COLO829 (cell line): ENCODE results near the gene HSPB6.
"Not testable (repeated sequence)": the region's sequence is repeated elsewhere in the genome, so short reads cannot be mapped to it uniquely, and the experiment has no call there.

Experiments used
- DNase-seq: peaks from one replicate; pipeline ENCODE4 v3.0.0; 2012; ENCODE audit warnings: low spot score

The HSPB6 gene

DNA sequence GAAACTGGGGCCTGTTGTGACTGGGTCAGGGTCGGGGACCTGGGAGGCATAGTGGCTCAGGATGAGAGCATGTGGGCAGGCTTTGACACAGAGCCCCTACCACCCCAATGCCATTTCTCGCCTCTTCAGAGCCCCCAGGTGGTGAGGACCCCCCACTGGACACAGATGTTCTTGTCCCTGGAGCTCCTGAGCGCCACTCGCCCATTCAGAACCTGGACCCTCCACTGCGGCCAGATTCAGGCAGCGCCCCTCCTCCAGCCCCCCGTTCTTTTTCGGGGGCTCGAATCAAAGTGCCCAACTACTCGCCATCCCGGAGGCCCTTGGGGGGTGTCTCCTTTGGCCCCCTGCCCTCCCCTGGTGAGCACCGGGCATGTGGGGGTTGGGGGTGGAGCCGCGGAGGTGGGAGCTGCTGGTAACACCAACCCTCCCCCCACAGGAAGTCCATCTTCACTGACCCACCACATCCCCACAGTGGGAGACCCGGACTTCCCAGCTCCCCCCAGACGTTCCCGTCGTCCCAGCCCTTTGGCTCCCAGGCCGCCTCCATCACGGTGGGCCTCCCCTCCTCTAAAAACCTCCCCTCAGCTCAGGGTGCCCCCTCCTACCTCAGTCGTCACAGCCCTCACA is 24.9 kb downstream of the HSPB6 start:
- DNase-seq: no peak

DNA sequence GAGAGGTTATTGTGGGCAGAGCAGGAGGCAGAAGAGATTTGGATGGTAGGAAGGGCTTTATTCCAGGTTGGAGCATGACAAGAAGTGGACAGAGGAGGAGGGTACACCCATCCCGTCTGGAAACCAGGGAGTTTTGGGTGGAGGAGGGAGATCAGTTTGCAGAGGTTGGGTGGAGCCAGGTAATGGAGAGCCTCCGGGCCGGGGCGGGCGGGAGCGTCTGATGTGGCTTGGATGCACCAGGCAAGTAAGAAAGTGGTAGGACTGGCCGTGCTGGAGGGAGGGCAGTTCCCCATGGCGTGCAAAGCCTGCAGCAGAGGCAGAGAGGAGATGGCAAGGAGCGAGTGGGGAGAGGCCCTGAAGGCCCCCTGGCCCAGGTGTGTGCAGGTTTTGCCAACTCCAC is 25.5 kb downstream of the HSPB6 start:
- no peak for DNase-seq

DNA sequence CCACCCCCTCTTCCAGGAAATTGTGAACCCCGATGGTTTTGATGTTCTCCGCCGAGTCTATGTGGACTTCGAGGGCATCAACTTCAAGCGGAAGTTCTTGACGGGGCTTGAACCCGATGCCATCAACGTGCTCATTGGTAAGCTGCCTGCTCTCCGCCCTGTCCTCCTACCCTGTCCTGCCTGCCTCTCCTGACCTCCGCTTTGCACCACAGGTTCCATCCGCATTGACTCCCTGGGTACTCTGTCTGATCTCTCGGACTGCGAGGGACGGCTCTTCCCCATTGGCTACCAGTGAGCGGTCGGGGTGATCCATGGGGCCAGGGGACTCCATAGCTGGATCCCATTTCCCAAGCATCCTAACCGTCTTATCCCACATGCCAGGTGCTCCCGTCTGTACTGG is 26.5 kb downstream of the HSPB6 start:
- no peak for DNase-seq

DNA sequence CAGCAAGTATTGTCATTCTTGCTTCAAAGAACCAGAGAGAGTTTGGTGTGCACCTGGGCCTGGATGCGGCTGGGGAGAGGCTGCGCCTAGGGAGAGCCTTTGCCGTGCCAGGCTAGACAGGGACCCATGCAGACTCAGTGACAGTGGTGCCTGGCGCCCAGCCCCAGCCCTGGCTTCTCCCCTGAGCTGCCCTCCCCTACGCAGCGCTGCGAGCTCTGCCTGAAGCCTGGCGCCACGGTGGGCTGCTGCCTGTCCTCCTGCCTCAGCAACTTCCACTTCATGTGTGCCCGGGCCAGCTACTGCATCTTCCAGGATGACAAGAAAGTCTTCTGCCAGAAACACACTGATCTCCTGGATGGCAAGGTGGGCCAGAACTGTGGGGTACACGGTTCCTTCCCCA is 27.1 kb downstream of the HSPB6 start:
- DNase-seq: no peak

DNA sequence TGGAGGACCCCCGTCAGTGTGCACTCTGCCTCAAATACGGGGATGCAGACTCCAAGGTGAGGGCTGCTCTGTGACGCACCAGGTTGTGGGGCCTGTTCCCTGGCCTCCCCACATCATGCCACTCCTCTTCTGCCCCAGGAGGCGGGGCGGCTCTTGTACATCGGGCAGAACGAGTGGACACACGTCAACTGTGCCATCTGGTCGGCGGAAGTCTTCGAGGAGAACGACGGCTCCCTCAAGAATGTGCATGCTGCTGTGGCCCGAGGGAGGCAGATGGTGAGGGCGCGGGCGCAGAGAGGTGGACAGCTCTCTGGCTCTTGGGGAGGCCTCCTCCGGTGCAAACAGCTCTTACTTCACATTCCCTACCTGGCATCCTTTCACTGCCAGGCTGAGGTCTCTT is 27.8 kb downstream of the HSPB6 start:
- DNase-seq: no peak

DNA sequence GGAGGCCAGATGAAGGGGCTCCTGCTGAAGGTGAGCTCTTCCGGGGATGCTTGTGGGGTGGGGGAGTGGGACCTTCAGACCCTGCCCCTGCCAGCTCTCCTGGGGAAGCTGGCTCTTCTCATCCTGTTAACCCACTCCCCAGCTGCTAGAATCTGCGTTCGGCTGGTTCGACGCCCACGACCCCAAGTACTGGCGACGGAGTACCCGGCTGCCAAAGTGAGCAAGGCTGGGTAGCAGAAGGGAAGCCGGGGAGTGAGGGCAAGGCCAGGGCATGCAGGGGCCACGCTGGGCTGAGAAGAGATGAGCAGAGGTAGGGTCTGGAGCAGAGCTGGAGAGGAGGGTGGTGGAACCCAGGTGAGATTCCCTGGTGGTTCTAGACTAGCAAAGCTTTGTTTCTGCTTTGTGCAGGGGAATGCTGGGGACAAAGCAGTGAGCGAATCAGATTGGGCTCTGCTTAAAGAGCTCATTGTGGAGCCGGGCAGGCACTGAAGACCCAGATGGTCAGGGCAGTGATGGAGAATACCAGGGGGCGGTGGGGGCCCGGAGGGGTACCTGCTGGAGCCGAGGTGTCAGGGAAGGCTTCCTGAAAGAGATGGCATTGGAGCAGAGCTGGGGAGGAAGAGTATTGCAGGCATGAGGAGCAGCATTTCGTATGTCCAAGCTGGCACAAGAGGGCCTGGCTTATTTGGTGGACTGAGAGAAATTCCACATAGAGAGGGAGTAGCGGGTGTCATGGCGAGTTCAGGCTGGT is 28.7 kb downstream of the HSPB6 start:
- no peak for DNase-seq

DNA sequence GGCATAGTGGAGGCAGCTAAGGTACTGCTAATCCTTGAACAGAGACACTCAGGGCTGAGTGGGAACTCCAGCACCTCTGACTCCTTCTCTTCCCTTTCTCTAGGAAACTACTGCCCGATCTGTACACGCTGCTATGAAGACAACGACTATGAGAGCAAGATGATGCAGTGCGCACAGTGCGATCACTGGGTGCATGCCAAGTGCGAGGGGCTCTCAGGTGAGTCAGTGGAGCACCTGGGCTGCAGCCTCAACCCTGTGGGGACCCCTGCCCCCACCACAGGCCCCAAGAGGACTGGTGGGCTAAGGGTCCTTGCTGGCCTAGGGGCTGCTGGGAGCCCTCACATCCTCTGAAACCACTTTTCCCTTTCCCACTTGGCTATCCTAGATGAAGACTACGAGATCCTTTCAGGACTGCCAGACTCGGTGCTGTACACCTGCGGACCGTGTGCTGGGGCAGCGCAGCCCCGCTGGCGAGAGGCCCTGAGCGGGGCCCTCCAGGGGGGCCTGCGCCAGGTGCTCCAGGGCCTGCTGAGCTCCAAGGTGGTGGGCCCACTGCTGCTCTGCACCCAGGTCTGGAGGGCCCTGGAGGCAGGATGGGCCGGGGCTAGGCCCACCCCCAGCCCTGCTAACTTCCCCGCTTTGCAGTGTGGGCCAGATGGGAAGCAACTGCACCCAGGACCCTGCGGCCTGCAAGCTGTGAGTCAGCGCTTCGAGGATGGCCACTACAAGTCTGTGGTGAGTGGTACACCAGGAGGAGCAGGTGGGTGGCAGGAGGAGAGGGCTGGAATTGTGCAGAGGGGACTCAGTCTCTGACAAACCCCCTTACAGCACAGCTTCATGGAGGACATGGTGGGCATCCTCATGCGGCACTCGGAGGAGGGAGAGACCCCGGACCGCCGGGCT is 29.5 kb downstream of the HSPB6 start:
- DNase-seq: no peak

DNA sequence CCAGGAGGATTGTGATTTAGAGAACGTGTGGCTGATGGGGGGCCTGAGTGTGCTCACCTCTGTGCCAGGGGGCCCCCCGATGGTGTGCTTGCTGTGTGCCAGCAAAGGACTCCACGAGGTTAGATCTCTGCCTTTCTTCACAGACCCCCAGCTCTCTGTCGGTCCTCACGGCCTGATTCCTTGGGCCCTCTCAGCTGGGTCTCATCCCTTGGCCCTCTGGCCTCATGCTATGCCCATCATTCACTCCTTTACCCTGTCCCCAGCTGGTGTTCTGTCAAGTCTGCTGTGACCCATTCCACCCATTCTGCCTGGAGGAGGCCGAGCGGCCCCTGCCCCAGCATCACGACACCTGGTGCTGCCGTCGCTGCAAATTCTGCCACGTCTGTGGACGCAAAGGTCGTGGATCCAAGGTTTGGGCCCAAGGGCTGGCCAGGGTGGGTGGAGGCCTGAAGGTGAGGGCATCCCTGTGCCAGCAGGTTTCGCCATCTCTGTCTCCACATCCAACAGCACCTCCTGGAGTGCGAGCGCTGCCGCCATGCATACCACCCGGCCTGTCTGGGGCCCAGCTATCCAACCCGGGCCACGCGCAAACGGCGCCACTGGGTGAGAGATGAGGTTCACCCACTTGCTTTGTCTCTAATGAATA is 31.5 kb downstream of the HSPB6 start:
- DNase-seq: no peak

DNA sequence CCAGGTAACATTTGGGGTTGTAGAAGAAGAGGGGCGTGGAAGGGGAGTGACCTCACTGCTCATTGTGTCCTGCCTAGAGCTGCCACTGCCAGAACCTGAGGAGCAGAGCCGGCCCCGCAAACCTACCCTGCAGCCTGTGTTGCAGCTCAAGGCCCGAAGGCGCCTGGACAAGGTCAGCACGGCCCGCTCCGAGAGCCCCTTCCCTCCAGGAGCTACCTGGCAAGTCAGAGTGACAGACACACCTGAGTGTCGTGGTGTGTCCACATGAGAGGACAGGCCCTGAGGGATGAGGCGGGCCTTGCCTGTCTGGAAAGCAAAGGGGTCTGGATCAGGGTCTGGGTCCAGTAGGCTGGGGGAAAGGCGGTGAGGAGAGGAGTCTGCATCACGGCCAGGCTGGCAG is 32.3 kb downstream of the HSPB6 start:
- no peak for DNase-seq

DNA sequence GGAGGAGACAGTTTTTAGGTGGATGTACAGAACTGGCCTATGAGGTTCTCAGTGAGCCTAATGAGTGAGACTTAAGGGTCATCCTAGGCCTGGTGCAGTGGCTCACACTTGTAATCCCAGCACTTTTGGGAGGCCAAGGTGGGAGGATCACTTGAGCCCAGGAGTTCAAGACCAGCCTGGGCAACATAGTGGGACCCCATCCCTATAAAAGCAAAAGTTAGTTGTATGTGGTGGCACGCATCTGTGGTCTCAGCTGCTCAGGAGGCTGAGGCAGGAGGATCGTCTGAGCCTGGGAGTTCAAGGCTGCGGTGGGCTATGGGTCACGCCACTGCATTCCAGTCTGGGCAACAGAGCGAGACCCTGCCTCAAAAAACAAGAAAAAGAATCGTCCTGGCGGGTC is 32.7 kb downstream of the HSPB6 start:
- not testable (repeated sequence) for DNase-seq

DNA sequence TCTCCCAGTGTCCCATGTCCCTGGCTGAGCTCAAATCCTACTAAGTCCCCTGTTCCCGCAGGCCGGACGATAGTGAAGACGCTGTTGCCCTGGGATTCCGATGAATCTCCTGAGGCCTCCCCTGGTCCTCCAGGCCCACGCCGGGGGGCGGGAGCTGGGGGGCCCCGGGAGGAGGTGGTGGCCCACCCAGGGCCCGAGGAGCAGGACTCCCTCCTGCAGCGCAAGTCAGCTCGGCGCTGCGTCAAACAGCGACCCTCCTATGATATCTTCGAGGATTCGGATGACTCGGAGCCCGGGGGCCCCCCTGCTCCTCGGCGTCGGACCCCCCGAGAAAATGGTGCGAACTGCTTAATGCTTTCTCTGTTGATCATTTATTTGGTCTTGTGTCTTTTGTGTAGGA is 33.2 kb downstream of the HSPB6 start:
- no peak for DNase-seq

DNA sequence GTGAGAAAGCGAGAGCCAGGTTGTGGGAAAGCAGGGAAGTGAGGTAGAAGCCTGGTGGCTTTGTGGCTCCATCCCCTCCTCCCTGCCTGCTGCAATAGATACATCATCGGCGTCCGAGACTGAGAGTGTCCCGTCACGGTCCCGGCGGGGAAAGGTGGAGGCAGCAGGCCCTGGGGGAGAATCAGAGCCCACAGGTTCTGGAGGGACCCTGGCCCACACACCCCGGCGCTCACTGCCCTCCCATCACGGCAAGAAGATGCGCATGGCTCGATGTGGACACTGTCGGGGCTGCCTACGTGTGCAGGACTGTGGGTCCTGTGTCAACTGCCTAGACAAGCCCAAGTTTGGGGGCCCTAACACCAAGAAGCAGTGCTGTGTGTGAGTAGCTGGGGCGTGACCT is 33.9 kb downstream of the HSPB6 start:
- DNase-seq: no peak

DNA sequence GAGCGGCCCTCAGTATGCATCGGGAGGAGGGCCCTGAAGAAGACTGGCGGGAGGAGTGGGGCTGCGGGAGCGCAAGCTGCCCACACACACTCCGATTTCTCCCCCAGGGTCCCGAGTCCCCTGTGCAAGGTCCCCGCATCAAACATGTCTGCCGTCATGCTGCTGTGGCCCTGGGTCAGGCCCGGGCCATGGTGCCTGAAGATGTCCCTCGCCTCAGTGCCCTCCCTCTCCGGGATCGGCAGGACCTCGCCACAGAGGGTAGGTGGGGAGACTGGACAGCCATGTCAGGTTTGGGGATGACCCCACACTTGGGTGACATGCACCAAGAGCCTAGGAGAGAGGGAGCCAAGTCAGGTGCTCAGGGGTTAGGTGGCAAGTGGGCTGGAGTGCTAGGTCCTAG is 34.4 kb downstream of the HSPB6 start:
- DNase-seq: no peak

DNA sequence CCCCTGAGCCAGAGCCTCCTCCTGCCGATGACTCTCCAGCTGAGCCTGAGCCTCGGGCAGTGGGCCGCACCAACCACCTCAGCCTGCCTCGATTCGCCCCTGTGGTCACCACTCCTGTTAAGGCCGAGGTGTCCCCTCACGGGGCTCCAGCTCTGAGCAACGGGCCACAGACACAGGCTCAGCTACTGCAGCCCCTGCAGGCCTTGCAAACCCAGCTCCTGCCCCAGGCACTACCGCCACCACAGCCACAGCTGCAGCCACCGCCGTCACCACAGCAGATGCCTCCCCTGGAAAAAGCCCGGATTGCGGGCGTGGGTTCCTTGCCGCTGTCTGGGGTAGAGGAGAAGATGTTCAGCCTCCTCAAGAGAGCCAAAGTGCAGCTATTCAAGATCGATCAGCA is 35.5 kb downstream of the HSPB6 start:
- DNase-seq: no peak

DNA sequence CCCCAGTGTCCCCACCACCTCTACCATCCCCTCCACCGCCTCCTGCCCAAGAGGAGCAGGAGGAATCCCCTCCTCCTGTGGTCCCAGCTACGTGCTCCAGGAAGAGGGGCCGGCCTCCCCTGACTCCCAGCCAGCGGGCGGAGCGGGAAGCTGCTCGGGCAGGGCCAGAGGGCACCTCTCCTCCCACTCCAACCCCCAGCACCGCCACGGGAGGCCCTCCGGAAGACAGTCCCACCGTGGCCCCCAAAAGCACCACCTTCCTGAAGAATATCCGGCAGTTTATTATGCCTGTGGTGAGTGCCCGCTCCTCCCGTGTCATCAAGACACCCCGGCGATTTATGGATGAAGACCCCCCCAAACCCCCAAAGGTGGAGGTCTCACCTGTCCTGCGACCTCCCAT is 36.2 kb downstream of the HSPB6 start:
- DNase-seq: no peak

DNA sequence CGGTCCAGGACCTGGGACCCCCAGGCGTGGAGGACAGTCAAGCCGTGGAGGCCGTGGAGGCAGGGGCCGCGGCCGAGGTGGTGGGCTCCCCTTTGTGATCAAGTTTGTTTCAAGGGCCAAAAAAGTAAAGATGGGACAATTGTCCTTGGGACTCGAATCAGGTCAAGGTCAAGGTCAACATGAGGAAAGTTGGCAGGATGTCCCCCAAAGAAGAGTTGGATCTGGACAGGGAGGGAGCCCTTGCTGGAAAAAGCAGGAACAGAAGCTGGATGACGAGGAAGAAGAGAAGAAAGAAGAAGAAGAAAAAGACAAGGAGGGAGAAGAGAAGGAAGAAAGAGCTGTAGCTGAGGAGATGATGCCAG is 36.7 kb downstream of the HSPB6 start:
- no peak for DNase-seq

DNA sequence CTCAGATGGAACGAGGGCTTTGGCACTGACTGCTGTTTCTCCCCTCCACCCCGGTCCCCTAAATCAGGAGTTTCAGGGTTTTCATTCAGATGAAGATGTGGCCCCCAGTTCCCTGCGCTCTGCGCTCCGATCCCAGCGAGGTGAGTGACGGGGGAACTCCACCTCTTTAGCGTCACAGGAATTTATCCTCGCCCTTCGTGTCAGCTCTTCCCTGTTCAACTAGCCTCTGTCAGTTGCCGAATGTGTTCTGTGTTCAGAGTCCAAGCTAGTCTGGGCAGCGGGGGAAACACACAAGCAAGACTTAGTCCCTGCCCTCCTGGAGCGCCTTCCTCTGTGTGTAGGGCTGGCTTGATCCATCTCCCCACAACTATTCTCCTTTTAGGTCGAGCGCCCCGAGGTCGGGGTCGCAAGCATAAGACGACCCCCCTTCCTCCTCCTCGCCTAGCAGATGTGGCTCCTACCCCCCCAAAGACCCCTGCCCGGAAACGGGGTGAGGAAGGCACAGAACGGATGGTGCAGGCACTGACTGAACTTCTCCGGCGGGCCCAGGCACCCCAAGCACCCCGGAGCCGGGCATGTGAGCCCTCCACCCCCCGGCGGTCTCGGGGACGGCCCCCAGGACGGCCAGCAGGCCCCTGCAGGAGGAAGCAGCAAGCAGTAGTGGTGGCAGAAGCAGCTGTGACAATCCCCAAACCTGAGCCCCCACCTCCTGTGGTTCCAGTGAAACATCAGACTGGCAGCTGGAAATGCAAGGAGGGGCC is 37.2 kb downstream of the HSPB6 start:
- DNase-seq: no peak

DNA sequence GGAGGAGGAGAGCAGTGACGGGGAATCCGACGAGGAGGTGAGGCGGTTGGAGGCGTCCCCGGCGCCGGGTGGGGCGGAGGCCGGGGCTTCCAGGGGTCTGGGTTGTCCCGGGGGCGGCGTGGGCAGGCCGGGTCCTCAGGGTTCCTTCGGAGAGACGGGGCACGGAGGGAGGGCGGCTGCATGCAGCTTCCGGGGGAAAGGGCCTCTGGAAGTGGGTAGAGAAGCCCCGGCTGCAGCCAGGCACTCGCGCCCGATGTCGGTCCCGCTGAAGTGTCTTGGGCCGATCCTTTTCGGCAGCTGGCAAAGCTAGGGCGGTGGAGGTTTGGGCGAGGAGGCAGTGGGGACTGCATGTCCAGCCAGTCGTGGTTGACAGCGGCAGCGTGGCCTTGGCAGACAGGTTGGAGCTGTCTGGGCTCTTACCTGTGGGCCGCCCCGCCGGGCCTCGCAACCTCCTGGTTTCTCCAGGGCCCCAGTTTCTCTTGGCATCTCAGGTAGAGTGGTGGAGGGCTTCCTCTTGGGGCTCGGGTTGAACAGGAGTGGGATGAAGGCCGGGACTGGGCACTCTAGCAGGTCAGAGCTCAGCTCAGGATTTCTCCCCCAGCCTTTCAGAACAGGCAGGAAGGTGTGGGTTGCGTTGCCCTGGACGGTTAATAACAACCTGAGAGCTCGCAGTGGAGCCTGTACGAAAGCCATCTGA is 38.3 kb downstream of the HSPB6 start:
- no peak for DNase-seq

DNA sequence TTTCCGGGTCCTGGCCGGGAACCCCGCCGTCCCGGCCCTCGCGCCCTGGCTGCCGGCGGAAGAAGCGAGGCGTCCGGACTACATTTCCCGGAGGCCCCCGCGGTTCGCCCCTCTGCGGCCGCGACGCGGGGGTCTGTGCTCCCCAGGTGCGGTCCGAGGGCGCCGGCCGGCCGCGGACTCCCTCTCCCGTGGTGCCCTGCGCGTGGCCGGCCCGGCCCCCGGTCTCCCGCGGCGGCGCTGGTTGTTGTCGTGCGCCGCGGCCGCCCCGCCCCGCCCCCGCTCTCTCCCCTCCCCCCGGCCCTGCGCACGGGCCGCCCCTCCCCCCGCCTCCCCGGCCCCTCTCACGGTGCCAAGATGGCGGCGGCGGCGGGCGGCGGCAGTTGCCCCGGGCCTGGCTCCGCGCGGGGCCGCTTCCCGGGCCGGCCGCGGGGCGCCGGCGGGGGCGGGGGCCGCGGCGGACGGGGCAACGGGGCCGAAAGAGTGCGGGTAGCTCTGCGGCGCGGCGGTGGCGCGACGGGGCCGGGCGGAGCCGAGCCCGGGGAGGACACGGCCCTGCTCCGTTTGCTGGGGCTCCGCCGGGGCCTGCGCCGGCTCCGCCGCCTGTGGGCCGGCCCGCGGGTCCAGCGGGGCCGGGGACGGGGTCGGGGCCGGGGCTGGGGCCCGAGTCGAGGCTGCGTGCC is 39.0 kb downstream of the HSPB6 start, which contains the start of gene KMT2B:
Gene KMT2B (plus strand): TSS at position 339 of the 680 bp plus-strand sequence. CDS start 16 bp downstream, at position 355.
- DNase-seq: no peak
